GM12878 (cell line): ENCODE results near the gene GLRX2. TPM values are rescaled to one million over a fixed set of nuclear protein-coding genes. Genes with fewer than 3 reads are reported as not detected.

Experiments used
- ATAC-seq: fragments of 200-7000 bp; cut with Tn5 transposase; 3 replicates; pipeline ENCODE4 v1.9.1; 2020; ENCODE audit warnings: mild to moderate bottlenecking, moderate library complexity
- BruUV-seq: library from RNA; stranded (reverse); fragments of 400-500 nt; replicated peaks from 2 replicates; lab custom pipeline; 2021; lab: Mats Ljungman, UMichigan
- CTCF ChIA-PET: fragments of 300-600 bp; sonication (Branson Sonifier 250); formaldehyde crosslinking; extraction: SDS; loops from one replicate; lab custom pipeline; 2021; ENCODE audit warnings: inconsistent platforms; lab: Yijun Ruan, JAX
- POLR2A ChIA-PET: fragments of 350-600 bp; formaldehyde crosslinking; extraction: SDS; loops from one replicate; lab custom pipeline; 2021; ENCODE audit warnings: inconsistent platforms; lab: Charles Lee
- RAD21 ChIA-PET: fragments of 300-600 bp; sonication (Branson Sonifier 250); formaldehyde crosslinking; loops from one replicate; lab custom pipeline; 2023; ENCODE audit warnings: antibody characterized with exemption; ENCODE audit not compliant: unreplicated experiment; lab: Charles Lee
- SMC1A ChIA-PET: fragments of 300-600 bp; sonication (Branson Sonifier 250); formaldehyde crosslinking; loops from one replicate; lab custom pipeline; 2023; ENCODE audit not compliant: unreplicated experiment, uncharacterized antibody; lab: Charles Lee
- DNase-seq: peaks from one replicate; pipeline ENCODE4 v3.0.0-alpha.2; 2011; ENCODE audit warnings: low read depth, low spot score
- FAIRE-seq: peaks from 3 replicates; lab custom pipeline; 2011; peaks lifted over from hg19 to GRCh38; lab: Jason Lieb, UNC
- H2AFZ ChIP-seq: 2 replicates; pipeline ENCODE4 v1.6.0; 2011; ENCODE audit warnings: low read depth, low read length, control low read depth; ENCODE audit not compliant: control insufficient read depth
- H3K27ac ChIP-seq: 2 replicates; pipeline ENCODE4 v1.5.1; 2011; ENCODE audit warnings: control low read depth; ENCODE audit not compliant: control insufficient read depth, insufficient read depth
- H3K27me3 ChIP-seq, 2 experiments: replicated peaks in 1 of 2; 2 replicates each; pipeline versions ENCODE4 v1.6.0 to v1.6.1; 2011; ENCODE audit warnings: low read length in 1 of 2; ENCODE audit not compliant: control insufficient read depth in 2 of 2, insufficient read depth in 2 of 2
- H3K36me3 ChIP-seq, 2 experiments: 2 replicates each; pipeline ENCODE4 v1.5.1; 2011; ENCODE audit warnings: low read length in 1 of 2; ENCODE audit not compliant: control insufficient read depth in 2 of 2, insufficient read depth in 2 of 2
- H3K4me1 ChIP-seq: 2 replicates; pipeline ENCODE4 v1.6.1; 2011; ENCODE audit warnings: mild to moderate bottlenecking, low read length, moderate library complexity, mixed read lengths; ENCODE audit not compliant: control insufficient read depth, insufficient read depth
- H3K4me2 ChIP-seq: 2 replicates; pipeline ENCODE4 v1.6.0; 2011; ENCODE audit warnings: control low read depth; ENCODE audit not compliant: control insufficient read depth, insufficient read depth
- H3K4me3 ChIP-seq: fragments of 200-600 bp; sonication (generic); 2 replicates; pipeline ENCODE4 v1.5.1; 2016
- H3K79me2 ChIP-seq: 2 replicates; pipeline ENCODE4 v1.6.0; 2011; ENCODE audit warnings: low read length; ENCODE audit not compliant: control insufficient read depth, insufficient read depth
- H3K9ac ChIP-seq: 2 replicates; pipeline ENCODE4 v1.8.0; 2011; ENCODE audit warnings: low read length, control low read depth, mixed read lengths; ENCODE audit not compliant: control insufficient read depth, insufficient read depth
- H3K9me3 ChIP-seq: replicated peaks from 3 replicates; pipeline ENCODE4 v1.5.1; 2011; ENCODE audit warnings: mild to moderate bottlenecking, low read length; ENCODE audit not compliant: control insufficient read depth, insufficient read depth
- H4K20me1 ChIP-seq: 2 replicates; pipeline ENCODE4 v1.6.0; 2011; ENCODE audit not compliant: control insufficient read depth, insufficient read depth
- BRCA1 ChIP-seq: IDR thresholded peaks from 2 replicates; pipeline ENCODE4 v1.6.1; 2011; ENCODE audit warnings: low read depth, low read length, improper control_type of control experiment
- CBFB ChIP-seq: IDR thresholded peaks from 2 replicates; pipeline ENCODE4 v1.6.1; 2016; ENCODE audit warnings: antibody characterized with exemption, low read depth
- CREM ChIP-seq: IDR thresholded peaks from 2 replicates; pipeline ENCODE4 v1.6.1; 2014; ENCODE audit warnings: antibody characterized with exemption, low read depth
- EGR1 ChIP-seq, 2 experiments: IDR thresholded peaks; 1 replicate in 1 of 2; 2 replicates in 1 of 2; pipeline ENCODE4 v1.6.1; 2011 to 2012; ENCODE audit warnings: low read depth in 2 of 2, low read length in 2 of 2, borderline replicate concordance in 1 of 2, mild to moderate bottlenecking in 1 of 2, moderate library complexity in 1 of 2
- EP300 ChIP-seq, 2 experiments: fragments of 150-350 bp in 1 of 2; IDR thresholded peaks; 2 replicates each; pipeline ENCODE4 v1.6.1; 2011 to 2012; ENCODE audit warnings: low read depth in 2 of 2, low read length in 2 of 2, borderline replicate concordance in 1 of 2, improper control_type of control experiment in 1 of 2, inconsistent platforms in 1 of 2; ENCODE audit not compliant: control insufficient read depth in 1 of 2
- FOXK2 ChIP-seq: fragments of 450-650 bp; IDR thresholded peaks from 2 replicates; pipeline ENCODE4 v1.6.1; 2017; ENCODE audit warnings: mild to moderate bottlenecking, moderate library complexity
- HDAC2 ChIP-seq: fragments of 200-600 bp; sonication (generic); IDR thresholded peaks from 2 replicates; pipeline ENCODE4 v1.6.1; 2017
- HDGF ChIP-seq: fragments of 450-650 bp; IDR thresholded peaks from 2 replicates; pipeline ENCODE4 v1.6.1; 2016; ENCODE audit warnings: antibody characterized with exemption
- NR2F1 ChIP-seq: fragments of 450-650 bp; conservative IDR thresholded peaks from 2 replicates; pipeline ENCODE4 v1.6.1; 2017; ENCODE audit warnings: mild to moderate bottlenecking
- NRF1 ChIP-seq: conservative IDR thresholded peaks from 2 replicates; pipeline ENCODE4 v1.6.1; 2011; ENCODE audit warnings: mild to moderate bottlenecking, low read depth, low read length, improper control_type of control experiment
- RB1 ChIP-seq: fragments of 450-650 bp; formaldehyde crosslinking; IDR thresholded peaks from 2 replicates; pipeline ENCODE4 v1.6.1; 2017; ENCODE audit warnings: mild to moderate bottlenecking, borderline replicate concordance
- RBBP5 ChIP-seq: fragments of 200-600 bp; sonication (generic); conservative IDR thresholded peaks from 2 replicates; pipeline ENCODE4 v1.6.1; 2016
- STAT1 ChIP-seq: fragments of 450-650 bp; conservative IDR thresholded peaks from 2 replicates; pipeline ENCODE4 v1.6.1; 2014; ENCODE audit warnings: antibody characterized with exemption, mild to moderate bottlenecking
- SUZ12 ChIP-seq: fragments of 200-600 bp; sonication (generic); IDR thresholded peaks from one replicate; pipeline ENCODE4 v1.6.1; 2018; ENCODE audit warnings: antibody characterized with exemption, mild to moderate bottlenecking; ENCODE audit not compliant: unreplicated experiment
- WGBS: methylation state at CpG from one replicate; pipeline ENCODE4 v1.1.6; 2016; ENCODE audit warnings: low lambda C conversion rate; ENCODE audit not compliant: insufficient replicate concordance, insufficient coverage; ENCODE audit errors: missing lambda C conversion rate; 5-methylcytosine and 5-hydroxymethylcytosine counted together
- in situ Hi-C: fragments of 300-500 bp; cut with MboI; formaldehyde crosslinking; loops from 9 replicates; pipeline ENCODE4 v1.14.3; 2018; ENCODE audit warnings: mixed read lengths
- intact Hi-C: fragments of 100-400 bp; cut with micrococcal nuclease; formaldehyde crosslinking; loops from one replicate; pipeline ENCODE4 v1.14.2; 2022; ENCODE audit not compliant: unreplicated experiment
- polyA plus RNA-seq, 11 experiments: library from polyadenylated mRNA; depleted of rRNA in 4 of 11; unstranded in 6 of 11; stranded (reverse) in 5 of 11; fragments of >200 nt; fragmentation: Nextera tagmentation in 4 of 11; fragmentation: Illumina TruSeq in 1 of 11; extraction: Ambion mirVana in 4 of 11; extraction: Trizol in 1 of 11; gene quantifications; 1 replicate in 1 of 11; 2 replicates in 10 of 11; pipeline versions ENCODE4 v1.2.1 to v1.2.3, GENCODE V29; 2011 to 2016; ENCODE audit warnings: inconsistent platforms in 2 of 11, missing spikeins in 2 of 11, low read depth in 1 of 11
- total RNA-seq, 4 experiments: library from RNA; depleted of rRNA in 3 of 4; stranded (reverse); fragments of >200 nt in 3 of 4; fragmentation: Illumina TruSeq in 1 of 4; extraction: Trizol in 1 of 4; gene quantifications; 2 replicates each; pipeline versions ENCODE4 v1.2.1 to v1.2.3, GENCODE V29; 2013 to 2021
- TF ChIP-seq, protein P1 (sequence below): IDR thresholded peaks from 2 replicates; pipeline ENCODE4 v1.6.1; 2012; ENCODE audit warnings: improper control_type of control experiment, low read depth, low read length; ENCODE audit not compliant: insufficient replicate concordance
- TF ChIP-seq, protein P2 (sequence below): IDR thresholded peaks from 2 replicates; pipeline ENCODE4 v1.6.1; 2012; ENCODE audit warnings: low read length, inconsistent platforms
- TF ChIP-seq, protein P3 (sequence below): fragments of 450-650 bp; IDR thresholded peaks from 2 replicates; pipeline ENCODE4 v1.6.1; 2017; ENCODE audit warnings: mild to moderate bottlenecking

Gene GLRX2
- total and polyA plus RNA-seq, 10 of the 15 experiments (the other 5 are each of a cell fraction or from before 2014, with no cell fraction given): 5.5 to 67.6 (median 16.6) TPM

DNA sequence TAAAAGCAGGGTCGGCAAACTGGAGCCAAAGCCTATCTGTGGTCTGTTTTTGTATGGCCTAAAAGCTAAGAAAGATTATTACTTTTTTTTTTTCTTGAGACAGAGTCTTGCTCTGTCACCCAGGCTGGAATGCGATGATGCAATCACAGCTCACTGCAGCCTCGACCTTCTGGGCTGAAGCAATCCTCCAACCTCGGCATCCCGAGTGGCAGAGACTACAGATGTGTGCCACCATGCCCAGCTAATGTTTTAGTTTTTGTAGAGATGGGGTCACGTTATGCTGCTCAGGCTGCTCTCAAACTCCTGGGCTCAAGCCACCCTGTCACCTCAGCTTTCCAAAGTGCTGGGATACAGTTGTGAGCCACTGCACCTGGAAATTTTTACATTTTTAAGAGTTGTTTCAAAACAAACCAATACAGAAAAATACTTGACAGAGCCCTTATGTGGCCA is 6.5 kb upstream of the GLRX2 start:
- Histone ChIP-seq H3K9ac (no peak overlapping the region), H3K27me3 (no peaks in the 10 kb centered on the region), H3K4me2 (no peak overlapping the region), H3K36me3 (no peaks in the 10 kb centered on the region), H3K27ac (no peak overlapping the region), H3K4me3 (no peak overlapping the region), H3K79me2 (no peaks in the 10 kb centered on the region), H4K20me1 (no peaks in the 10 kb centered on the region), H3K9me3 (no peaks in the 10 kb centered on the region), H2AFZ (no peak overlapping the region; the same call in 1 of the 2 replicates), H3K4me1 (0 out of 2 replicates have a peak, but pooled peaks cover 3% of the 10 kb centered on the region)
- FAIRE-seq (no peak), DNase-seq (no peak), ATAC-seq (no peak)
- RAD21 ChIA-PET: interaction anchor here (0.6 kb wide), 1 partner anchor 41 kb away, joined by 3 read pairs; no protein-coding TSS in a partner anchor
- intact Hi-C loops: no loop called here
- POLR2A ChIA-PET: no interaction called here
- TF ChIP-seq STAT1 (no peak), HDAC2 (no peak), FOXK2 (no peak), NRF1 (no peak), NR2F1 (no peak), CREM (no peak), RBBP5 (no peak), BRCA1 (no peak), EGR1 (IDR thresholded peaks at IDR 0.05; ENCODE audit: borderline replicate concordance in 1 of 2, low read depth in 2 of 2, low read length in 2 of 2) (no peak), RB1 (no peak), SUZ12 (no peak), CBFB (no peak), HDGF (no peak), EP300 (IDR thresholded peaks at IDR 0.05; ENCODE audit: borderline replicate concordance in 1 of 2, control insufficient read depth in 1 of 2, low read depth in 2 of 2, low read length in 2 of 2) (no peak)
- TF ChIP-seq, protein P1, sequence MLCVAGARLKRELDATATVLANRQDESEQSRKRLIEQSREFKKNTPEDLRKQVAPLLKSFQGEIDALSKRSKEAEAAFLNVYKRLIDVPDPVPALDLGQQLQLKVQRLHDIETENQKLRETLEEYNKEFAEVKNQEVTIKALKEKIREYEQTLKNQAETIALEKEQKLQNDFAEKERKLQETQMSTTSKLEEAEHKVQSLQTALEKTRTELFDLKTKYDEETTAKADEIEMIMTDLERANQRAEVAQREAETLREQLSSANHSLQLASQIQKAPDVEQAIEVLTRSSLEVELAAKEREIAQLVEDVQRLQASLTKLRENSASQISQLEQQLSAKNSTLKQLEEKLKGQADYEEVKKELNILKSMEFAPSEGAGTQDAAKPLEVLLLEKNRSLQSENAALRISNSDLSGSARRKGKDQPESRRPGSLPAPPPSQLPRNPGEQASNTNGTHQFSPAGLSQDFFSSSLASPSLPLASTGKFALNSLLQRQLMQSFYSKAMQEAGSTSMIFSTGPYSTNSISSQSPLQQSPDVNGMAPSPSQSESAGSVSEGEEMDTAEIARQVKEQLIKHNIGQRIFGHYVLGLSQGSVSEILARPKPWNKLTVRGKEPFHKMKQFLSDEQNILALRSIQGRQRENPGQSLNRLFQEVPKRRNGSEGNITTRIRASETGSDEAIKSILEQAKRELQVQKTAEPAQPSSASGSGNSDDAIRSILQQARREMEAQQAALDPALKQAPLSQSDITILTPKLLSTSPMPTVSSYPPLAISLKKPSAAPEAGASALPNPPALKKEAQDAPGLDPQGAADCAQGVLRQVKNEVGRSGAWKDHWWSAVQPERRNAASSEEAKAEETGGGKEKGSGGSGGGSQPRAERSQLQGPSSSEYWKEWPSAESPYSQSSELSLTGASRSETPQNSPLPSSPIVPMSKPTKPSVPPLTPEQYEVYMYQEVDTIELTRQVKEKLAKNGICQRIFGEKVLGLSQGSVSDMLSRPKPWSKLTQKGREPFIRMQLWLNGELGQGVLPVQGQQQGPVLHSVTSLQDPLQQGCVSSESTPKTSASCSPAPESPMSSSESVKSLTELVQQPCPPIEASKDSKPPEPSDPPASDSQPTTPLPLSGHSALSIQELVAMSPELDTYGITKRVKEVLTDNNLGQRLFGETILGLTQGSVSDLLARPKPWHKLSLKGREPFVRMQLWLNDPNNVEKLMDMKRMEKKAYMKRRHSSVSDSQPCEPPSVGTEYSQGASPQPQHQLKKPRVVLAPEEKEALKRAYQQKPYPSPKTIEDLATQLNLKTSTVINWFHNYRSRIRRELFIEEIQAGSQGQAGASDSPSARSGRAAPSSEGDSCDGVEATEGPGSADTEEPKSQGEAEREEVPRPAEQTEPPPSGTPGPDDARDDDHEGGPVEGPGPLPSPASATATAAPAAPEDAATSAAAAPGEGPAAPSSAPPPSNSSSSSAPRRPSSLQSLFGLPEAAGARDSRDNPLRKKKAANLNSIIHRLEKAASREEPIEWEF: no peak
- TF ChIP-seq, protein P2, sequence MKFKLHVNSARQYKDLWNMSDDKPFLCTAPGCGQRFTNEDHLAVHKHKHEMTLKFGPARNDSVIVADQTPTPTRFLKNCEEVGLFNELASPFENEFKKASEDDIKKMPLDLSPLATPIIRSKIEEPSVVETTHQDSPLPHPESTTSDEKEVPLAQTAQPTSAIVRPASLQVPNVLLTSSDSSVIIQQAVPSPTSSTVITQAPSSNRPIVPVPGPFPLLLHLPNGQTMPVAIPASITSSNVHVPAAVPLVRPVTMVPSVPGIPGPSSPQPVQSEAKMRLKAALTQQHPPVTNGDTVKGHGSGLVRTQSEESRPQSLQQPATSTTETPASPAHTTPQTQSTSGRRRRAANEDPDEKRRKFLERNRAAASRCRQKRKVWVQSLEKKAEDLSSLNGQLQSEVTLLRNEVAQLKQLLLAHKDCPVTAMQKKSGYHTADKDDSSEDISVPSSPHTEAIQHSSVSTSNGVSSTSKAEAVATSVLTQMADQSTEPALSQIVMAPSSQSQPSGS: no peak
- TF ChIP-seq, protein P3, sequence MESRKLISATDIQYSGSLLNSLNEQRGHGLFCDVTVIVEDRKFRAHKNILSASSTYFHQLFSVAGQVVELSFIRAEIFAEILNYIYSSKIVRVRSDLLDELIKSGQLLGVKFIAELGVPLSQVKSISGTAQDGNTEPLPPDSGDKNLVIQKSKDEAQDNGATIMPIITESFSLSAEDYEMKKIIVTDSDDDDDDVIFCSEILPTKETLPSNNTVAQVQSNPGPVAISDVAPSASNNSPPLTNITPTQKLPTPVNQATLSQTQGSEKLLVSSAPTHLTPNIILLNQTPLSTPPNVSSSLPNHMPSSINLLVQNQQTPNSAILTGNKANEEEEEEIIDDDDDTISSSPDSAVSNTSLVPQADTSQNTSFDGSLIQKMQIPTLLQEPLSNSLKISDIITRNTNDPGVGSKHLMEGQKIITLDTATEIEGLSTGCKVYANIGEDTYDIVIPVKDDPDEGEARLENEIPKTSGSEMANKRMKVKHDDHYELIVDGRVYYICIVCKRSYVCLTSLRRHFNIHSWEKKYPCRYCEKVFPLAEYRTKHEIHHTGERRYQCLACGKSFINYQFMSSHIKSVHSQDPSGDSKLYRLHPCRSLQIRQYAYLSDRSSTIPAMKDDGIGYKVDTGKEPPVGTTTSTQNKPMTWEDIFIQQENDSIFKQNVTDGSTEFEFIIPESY: no peak
- no TSS peak for BruUV-seq
- 63% methylated on average over 6 of the region's 6 CpGs for WGBS
- in situ Hi-C loops: no loop called here
- SMC1A ChIA-PET: no interaction called here
- CTCF ChIA-PET: interaction anchor here (1.0 to 1.6 kb wide), 2 partner anchors 9 to 42 kb away, joined by 3 to 7 read pairs; partner anchors contain the start of gene CDC73
